Measurements from ENCODE around the gene TAOK1.

TAOK1 gene

GRCh38 chr17:29596811-29597210 lies 206.6 kb downstream of the TAOK1 start:
- no peak for DNase-seq

- no peak for DNase-seq
Observed at GRCh38 chr17:29597361-29598172, 207.4 kb downstream of the TAOK1 start.
